HEK293 (cell line): ENCODE results near the gene DLL1.

Source experiments
- RBAK ChIP-seq: fragments of 450-650 bp; formaldehyde crosslinking; IDR thresholded peaks from 2 replicates; pipeline ENCODE4 v1.5.1; 2016; ENCODE audit warnings: missing biosample characterization, missing genetic modification characterization
- ZBTB8A ChIP-seq: fragments of 450-650 bp; formaldehyde crosslinking; IDR thresholded peaks from 2 replicates; pipeline ENCODE4 v1.5.1; 2016; ENCODE audit warnings: missing biosample characterization, missing genetic modification characterization
- ZNF23 ChIP-seq: fragments of 450-650 bp; formaldehyde crosslinking; IDR thresholded peaks from 2 replicates; pipeline ENCODE4 v1.5.1; 2016; ENCODE audit warnings: missing biosample characterization, missing genetic modification characterization, borderline replicate concordance
- ZNF24 ChIP-seq: fragments of 450-650 bp; formaldehyde crosslinking; IDR thresholded peaks from 2 replicates; pipeline ENCODE4 v1.5.1; 2016; ENCODE audit warnings: missing biosample characterization, missing genetic modification characterization
- ZNF302 ChIP-seq: fragments of 450-650 bp; formaldehyde crosslinking; IDR thresholded peaks from 2 replicates; pipeline ENCODE4 v1.5.1; 2016; ENCODE audit warnings: missing biosample characterization, missing genetic modification characterization, low read depth
- ZNF549 ChIP-seq: fragments of 450-650 bp; IDR thresholded peaks from 2 replicates; pipeline ENCODE4 v1.5.1; 2018; ENCODE audit warnings: missing biosample characterization, missing genetic modification characterization, mild to moderate bottlenecking, inconsistent platforms, moderate library complexity
- ZNF629 ChIP-seq: fragments of 450-650 bp; formaldehyde crosslinking; IDR thresholded peaks from 2 replicates; pipeline ENCODE4 v1.5.1; 2017; ENCODE audit warnings: missing biosample characterization, missing genetic modification characterization
- ZNF707 ChIP-seq: fragments of 450-650 bp; formaldehyde crosslinking; IDR thresholded peaks from 2 replicates; pipeline ENCODE4 v1.5.1; 2016; ENCODE audit warnings: missing biosample characterization, missing genetic modification characterization
- ZNF76 ChIP-seq: fragments of 450-650 bp; formaldehyde crosslinking; IDR thresholded peaks from 2 replicates; pipeline ENCODE4; 2016; ENCODE audit warnings: low read depth, missing biosample characterization, missing genetic modification characterization, borderline replicate concordance
- TF ChIP-seq, protein P1 (sequence below): fragments of 450-650 bp; formaldehyde crosslinking; IDR thresholded peaks from 2 replicates; pipeline ENCODE4 v1.5.1; 2016; ENCODE audit warnings: missing biosample characterization, missing genetic modification characterization

DNA sequence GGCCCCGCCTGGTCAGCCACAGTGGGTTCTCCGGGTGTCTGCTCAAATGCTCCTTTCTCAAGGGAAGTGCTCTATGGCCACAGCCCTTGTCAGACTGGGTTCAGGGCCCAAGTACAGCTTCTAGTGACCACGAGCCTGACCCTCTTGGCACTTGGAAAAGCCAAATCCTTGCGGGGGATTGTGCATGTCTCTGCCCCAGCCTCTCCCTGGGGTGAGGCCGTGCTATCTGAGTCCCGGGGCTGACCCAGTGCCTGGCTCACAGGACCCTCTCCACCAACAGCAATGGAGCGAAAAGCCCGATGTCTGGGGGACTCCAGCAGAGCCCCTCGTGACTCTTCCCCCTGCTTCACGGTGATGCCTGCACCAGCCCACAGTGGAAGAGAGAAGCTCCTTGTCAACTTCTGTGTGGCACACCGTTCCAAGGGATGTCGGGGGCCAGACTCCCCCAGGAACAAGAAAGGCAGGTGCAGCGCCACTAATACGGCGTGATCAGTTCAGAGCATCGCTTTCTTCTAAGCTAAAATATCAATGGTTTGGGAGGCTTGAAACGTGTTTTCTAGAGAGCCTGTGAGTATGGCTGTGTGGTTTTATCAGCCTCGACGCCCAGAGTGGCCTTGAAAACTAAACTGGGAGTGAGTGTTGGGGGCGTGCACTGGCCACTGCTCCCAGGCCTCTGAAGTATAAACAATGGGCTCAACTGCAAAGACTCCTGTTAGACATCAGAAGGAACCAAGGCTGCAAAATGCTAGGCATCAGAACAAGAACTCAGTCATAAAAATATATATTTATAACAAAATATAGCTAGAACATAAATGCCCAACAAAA, 51.9 kb downstream of the DLL1 start:
- TF ChIP-seq, protein P1, sequence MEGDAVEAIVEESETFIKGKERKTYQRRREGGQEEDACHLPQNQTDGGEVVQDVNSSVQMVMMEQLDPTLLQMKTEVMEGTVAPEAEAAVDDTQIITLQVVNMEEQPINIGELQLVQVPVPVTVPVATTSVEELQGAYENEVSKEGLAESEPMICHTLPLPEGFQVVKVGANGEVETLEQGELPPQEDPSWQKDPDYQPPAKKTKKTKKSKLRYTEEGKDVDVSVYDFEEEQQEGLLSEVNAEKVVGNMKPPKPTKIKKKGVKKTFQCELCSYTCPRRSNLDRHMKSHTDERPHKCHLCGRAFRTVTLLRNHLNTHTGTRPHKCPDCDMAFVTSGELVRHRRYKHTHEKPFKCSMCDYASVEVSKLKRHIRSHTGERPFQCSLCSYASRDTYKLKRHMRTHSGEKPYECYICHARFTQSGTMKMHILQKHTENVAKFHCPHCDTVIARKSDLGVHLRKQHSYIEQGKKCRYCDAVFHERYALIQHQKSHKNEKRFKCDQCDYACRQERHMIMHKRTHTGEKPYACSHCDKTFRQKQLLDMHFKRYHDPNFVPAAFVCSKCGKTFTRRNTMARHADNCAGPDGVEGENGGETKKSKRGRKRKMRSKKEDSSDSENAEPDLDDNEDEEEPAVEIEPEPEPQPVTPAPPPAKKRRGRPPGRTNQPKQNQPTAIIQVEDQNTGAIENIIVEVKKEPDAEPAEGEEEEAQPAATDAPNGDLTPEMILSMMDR (tag by site-specific recombination): no peak
- TF ChIP-seq ZNF302 (tag by site-specific recombination) (no peak), ZNF23 (tag by site-specific recombination) (no peak), ZNF707 (no peak), RBAK (no peak), ZNF24 (tag by site-specific recombination) (no peak), ZNF629 (tag by site-specific recombination) (no peak), ZNF549 (no peak), ZNF76 (tag by site-specific recombination) (no peak), ZBTB8A (no peak)
